Activated naive CD4-positive, alpha-beta T cell treated with anti-CD3 and anti-CD28 coated beads, Interleukin-2, amount 50 U/mL, for 72 hours (primary cell): ENCODE data around the gene TPD52L3. TPM values are rescaled to one million over a fixed set of nuclear protein-coding genes. Genes with fewer than 3 reads are reported as not detected.

Source experiments
- total RNA-seq, 2 donors: library from RNA; stranded (reverse); gene quantifications; one replicate each; pipeline ENCODE4 v1.2.3, GENCODE V29; 2022

Gene TPD52L3
- total RNA-seq, 2 donors from 2014 or later: not detected

Other genes starting within 250 kb of the TPD52L3 start
- gene IL33, start 112.6 kb upstream of the TPD52L3 start, total RNA-seq: not detected
- 10 to 100 TPM; 73.1 to 97.4 TPM for gene UHRF2, start 84.8 kb downstream of the TPD52L3 start, total RNA-seq